GM12878 (cell line): Measurements from ENCODE around the gene LOXL4. TPM values are rescaled to one million over a fixed set of nuclear protein-coding genes. Genes with fewer than 3 reads are reported as not detected.

Source experiments
- ATAC-seq: fragments of 200-7000 bp; cut with Tn5 transposase; 3 replicates; pipeline ENCODE4 v1.9.1; 2020; ENCODE audit warnings: mild to moderate bottlenecking, moderate library complexity
- BruUV-seq: library from RNA; stranded (reverse); fragments of 400-500 nt; replicated peaks from 2 replicates; lab custom pipeline; 2021; lab: Mats Ljungman, UMichigan
- CTCF ChIA-PET: fragments of 300-600 bp; sonication (Branson Sonifier 250); formaldehyde crosslinking; extraction: SDS; loops from one replicate; lab custom pipeline; 2021; ENCODE audit warnings: inconsistent platforms; lab: Yijun Ruan, JAX
- POLR2A ChIA-PET: fragments of 350-600 bp; formaldehyde crosslinking; extraction: SDS; loops from one replicate; lab custom pipeline; 2021; ENCODE audit warnings: inconsistent platforms; lab: Charles Lee
- RAD21 ChIA-PET: fragments of 300-600 bp; sonication (Branson Sonifier 250); formaldehyde crosslinking; loops from one replicate; lab custom pipeline; 2023; ENCODE audit warnings: antibody characterized with exemption; ENCODE audit not compliant: unreplicated experiment; lab: Charles Lee
- SMC1A ChIA-PET: fragments of 300-600 bp; sonication (Branson Sonifier 250); formaldehyde crosslinking; loops from one replicate; lab custom pipeline; 2023; ENCODE audit not compliant: unreplicated experiment, uncharacterized antibody; lab: Charles Lee
- DNase-seq: peaks from one replicate; pipeline ENCODE4 v3.0.0-alpha.2; 2011; ENCODE audit warnings: low read depth, low spot score
- FAIRE-seq: peaks from 3 replicates; lab custom pipeline; 2011; peaks lifted over from hg19 to GRCh38; lab: Jason Lieb, UNC
- H2AFZ ChIP-seq: 2 replicates; pipeline ENCODE4 v1.6.0; 2011; ENCODE audit warnings: low read depth, low read length, control low read depth; ENCODE audit not compliant: control insufficient read depth
- H3K27ac ChIP-seq: 2 replicates; pipeline ENCODE4 v1.5.1; 2011; ENCODE audit warnings: control low read depth; ENCODE audit not compliant: control insufficient read depth, insufficient read depth
- H3K27me3 ChIP-seq, 2 experiments: replicated peaks in 1 of 2; 2 replicates each; pipeline versions ENCODE4 v1.6.0 to v1.6.1; 2011; ENCODE audit warnings: low read length in 1 of 2; ENCODE audit not compliant: control insufficient read depth in 2 of 2, insufficient read depth in 2 of 2
- H3K36me3 ChIP-seq, 2 experiments: 2 replicates each; pipeline ENCODE4 v1.5.1; 2011; ENCODE audit warnings: low read length in 1 of 2; ENCODE audit not compliant: control insufficient read depth in 2 of 2, insufficient read depth in 2 of 2
- H3K4me1 ChIP-seq: 2 replicates; pipeline ENCODE4 v1.6.1; 2011; ENCODE audit warnings: mild to moderate bottlenecking, low read length, moderate library complexity, mixed read lengths; ENCODE audit not compliant: control insufficient read depth, insufficient read depth
- H3K4me2 ChIP-seq: 2 replicates; pipeline ENCODE4 v1.6.0; 2011; ENCODE audit warnings: control low read depth; ENCODE audit not compliant: control insufficient read depth, insufficient read depth
- H3K4me3 ChIP-seq: fragments of 200-600 bp; sonication (generic); 2 replicates; pipeline ENCODE4 v1.5.1; 2016
- H3K79me2 ChIP-seq: 2 replicates; pipeline ENCODE4 v1.6.0; 2011; ENCODE audit warnings: low read length; ENCODE audit not compliant: control insufficient read depth, insufficient read depth
- H3K9ac ChIP-seq: 2 replicates; pipeline ENCODE4 v1.8.0; 2011; ENCODE audit warnings: low read length, control low read depth, mixed read lengths; ENCODE audit not compliant: control insufficient read depth, insufficient read depth
- H3K9me3 ChIP-seq: replicated peaks from 3 replicates; pipeline ENCODE4 v1.5.1; 2011; ENCODE audit warnings: mild to moderate bottlenecking, low read length; ENCODE audit not compliant: control insufficient read depth, insufficient read depth
- H4K20me1 ChIP-seq: 2 replicates; pipeline ENCODE4 v1.6.0; 2011; ENCODE audit not compliant: control insufficient read depth, insufficient read depth
- CHD2 ChIP-seq: IDR thresholded peaks from 2 replicates; pipeline ENCODE4 v1.6.1; 2011; ENCODE audit warnings: low read depth, low read length, improper control_type of control experiment, borderline replicate concordance
- CHD4 ChIP-seq: fragments of 200-600 bp; sonication (generic); IDR thresholded peaks from 2 replicates; pipeline ENCODE4 v1.6.1; 2016; ENCODE audit warnings: mild to moderate bottlenecking
- JUND ChIP-seq: IDR thresholded peaks from 2 replicates; pipeline ENCODE4 v1.6.1; 2012; ENCODE audit warnings: low read depth, mild to moderate bottlenecking, low read length, improper control_type of control experiment, moderate library complexity
- KDM1A ChIP-seq: fragments of 200-600 bp; sonication (generic); IDR thresholded peaks from 2 replicates; pipeline ENCODE4 v1.6.1; 2016; ENCODE audit warnings: borderline replicate concordance
- MEF2A ChIP-seq: IDR thresholded peaks from 2 replicates; pipeline ENCODE4 v1.6.1; 2011; ENCODE audit warnings: low read depth, mild to moderate bottlenecking, low read length, moderate library complexity; ENCODE audit not compliant: insufficient read depth
- MXI1 ChIP-seq: fragments of 150-350 bp; IDR thresholded peaks from 2 replicates; pipeline ENCODE4 v1.6.1; 2011; ENCODE audit warnings: low read depth, mild to moderate bottlenecking, inconsistent platforms, low read length, improper control_type of control experiment
- NFYA ChIP-seq: IDR thresholded peaks from 2 replicates; pipeline ENCODE4 v1.6.1; 2011; ENCODE audit warnings: low read depth, mild to moderate bottlenecking, low read length, improper control_type of control experiment, borderline replicate concordance
- NRF1 ChIP-seq: conservative IDR thresholded peaks from 2 replicates; pipeline ENCODE4 v1.6.1; 2011; ENCODE audit warnings: mild to moderate bottlenecking, low read depth, low read length, improper control_type of control experiment
- RFX5 ChIP-seq: IDR thresholded peaks from 2 replicates; pipeline ENCODE4 v1.6.1; 2011; ENCODE audit warnings: low read depth, low read length, improper control_type of control experiment
- SRF ChIP-seq, 2 experiments: IDR thresholded peaks; 2 replicates each; pipeline ENCODE4 v1.6.1; 2011; ENCODE audit warnings: low read depth in 2 of 2, low read length in 2 of 2, mild to moderate bottlenecking in 1 of 2, moderate library complexity in 1 of 2
- STAT3 ChIP-seq: IDR thresholded peaks from 2 replicates; pipeline ENCODE4 v1.6.1; 2011; ENCODE audit warnings: low read depth, low read length, improper control_type of control experiment
- SUPT20H ChIP-seq: IDR thresholded peaks from 2 replicates; pipeline ENCODE4 v1.6.1; 2011; ENCODE audit warnings: low read depth, mild to moderate bottlenecking, low read length, moderate library complexity, borderline replicate concordance; ENCODE audit not compliant: control insufficient read depth
- TCF12 ChIP-seq: IDR thresholded peaks from 2 replicates; pipeline ENCODE4 v1.6.1; 2011; ENCODE audit warnings: low read depth, mild to moderate bottlenecking, low read length
- ZNF384 ChIP-seq: IDR thresholded peaks from 2 replicates; pipeline ENCODE4 v1.6.1; 2012; ENCODE audit warnings: low read depth, mild to moderate bottlenecking, low read length, improper control_type of control experiment, borderline replicate concordance
- WGBS: methylation state at CpG from one replicate; pipeline ENCODE4 v1.1.6; 2016; ENCODE audit warnings: low lambda C conversion rate; ENCODE audit not compliant: insufficient replicate concordance, insufficient coverage; ENCODE audit errors: missing lambda C conversion rate; 5-methylcytosine and 5-hydroxymethylcytosine counted together
- in situ Hi-C: fragments of 300-500 bp; cut with MboI; formaldehyde crosslinking; loops from 9 replicates; pipeline ENCODE4 v1.14.3; 2018; ENCODE audit warnings: mixed read lengths
- intact Hi-C: fragments of 100-400 bp; cut with micrococcal nuclease; formaldehyde crosslinking; loops from one replicate; pipeline ENCODE4 v1.14.2; 2022; ENCODE audit not compliant: unreplicated experiment
- polyA plus RNA-seq, 11 experiments: library from polyadenylated mRNA; depleted of rRNA in 4 of 11; unstranded in 6 of 11; stranded (reverse) in 5 of 11; fragments of >200 nt; fragmentation: Nextera tagmentation in 4 of 11; fragmentation: Illumina TruSeq in 1 of 11; extraction: Ambion mirVana in 4 of 11; extraction: Trizol in 1 of 11; gene quantifications; 1 replicate in 1 of 11; 2 replicates in 10 of 11; pipeline versions ENCODE4 v1.2.1 to v1.2.3, GENCODE V29; 2011 to 2016; ENCODE audit warnings: inconsistent platforms in 2 of 11, missing spikeins in 2 of 11, low read depth in 1 of 11
- total RNA-seq, 4 experiments: library from RNA; depleted of rRNA in 3 of 4; stranded (reverse); fragments of >200 nt in 3 of 4; fragmentation: Illumina TruSeq in 1 of 4; extraction: Trizol in 1 of 4; gene quantifications; 2 replicates each; pipeline versions ENCODE4 v1.2.1 to v1.2.3, GENCODE V29; 2013 to 2021

The LOXL4 gene
- total and polyA plus RNA-seq, 10 of the 15 experiments (the other 5 are each of a cell fraction or from before 2014, with no cell fraction given) = 0.02 to 0.12 (median 0.08) TPM; not detected in 3

DNA sequence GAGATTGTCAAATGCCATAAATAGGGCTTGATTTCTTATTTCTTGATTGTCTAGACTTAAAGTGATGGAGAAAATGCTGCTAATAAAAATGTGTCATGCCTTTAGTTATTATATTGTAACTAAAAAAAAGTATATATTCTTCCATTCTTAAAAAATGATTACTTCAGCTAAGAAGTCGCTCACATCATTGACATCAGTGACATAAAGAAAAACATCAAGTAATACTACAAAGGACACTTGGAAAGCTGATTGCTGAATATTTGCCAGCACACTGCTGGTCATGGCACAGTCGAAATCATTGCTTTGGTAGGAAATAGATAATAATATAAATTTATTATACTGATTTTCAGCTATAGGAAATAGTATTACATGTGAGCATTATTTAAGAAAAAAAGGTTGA, 62.6 kb downstream of the LOXL4 start (continued):
- TF ChIP-seq SRF (IDR thresholded peaks at IDR 0.05; ENCODE audit: low read depth in 2 of 2, low read length in 2 of 2) (no peak), STAT3 (no peak), NFYA (no peak), CHD4 (no peak), TCF12 (no peak), CHD2 (no peak), ZNF384 (no peak), MEF2A (no peak), JUND (no peak), RFX5 (no peak), NRF1 (no peak), SUPT20H (no peak)
- TF ChIP-seq, all 136 proteins: peak for 0

DNA sequence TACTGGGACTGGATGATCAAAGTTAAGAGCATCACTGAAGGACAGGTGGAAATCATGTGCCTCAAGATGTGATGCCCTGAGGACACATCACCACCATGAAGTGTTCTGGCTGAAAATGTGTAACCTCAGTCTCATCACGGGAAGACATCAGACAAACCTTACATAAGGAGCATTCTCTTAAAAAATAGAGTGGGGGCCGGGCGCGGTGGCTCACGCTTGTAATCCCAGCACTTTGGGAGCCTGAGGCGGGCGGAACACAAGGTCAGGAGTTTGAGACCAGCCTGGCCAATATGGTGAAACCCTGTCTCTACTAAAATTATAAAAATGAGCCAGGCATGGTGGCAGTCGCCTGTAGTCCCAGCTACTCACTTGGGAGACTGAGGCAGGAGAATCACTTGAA, 65.6 kb downstream of the LOXL4 start:
- Histone ChIP-seq H3K36me3 (no peaks in the 10 kb centered on the region), H3K27me3 (no peaks in the 10 kb centered on the region), H3K4me3 (no peak overlapping the region), H3K79me2 (no peaks in the 10 kb centered on the region), H3K27ac (no peak overlapping the region), H2AFZ (no peak overlapping the region), H3K4me2 (no peak overlapping the region), H3K4me1 (no peaks in the 10 kb centered on the region), H3K9me3 (no peaks in the 10 kb centered on the region), H3K9ac (no peak overlapping the region), H4K20me1 (no peaks in the 10 kb centered on the region)
- DNase-seq = no peak
- in situ Hi-C loops (no loop called here), intact Hi-C loops (no loop called here)
- BruUV-seq = no TSS peak
- WGBS = 100% methylated on average over 8 of the region's 8 CpGs
- POLR2A ChIA-PET = interaction anchor here (0.7 kb wide), 1 partner anchor 895 kb away, joined by 3 read pairs; no protein-coding TSS in a partner anchor
- SMC1A ChIA-PET = interaction anchor here (0.7 kb wide), 1 partner anchor 12 kb away, joined by 5 read pairs; no protein-coding TSS in a partner anchor
- CTCF ChIA-PET = no interaction called here
- ATAC-seq = no peak
- TF ChIP-seq NRF1 (no peak), MXI1 (no peak), KDM1A (no peak)
- RAD21 ChIA-PET = no interaction called here
- no peak for FAIRE-seq
